ENCODE results near the gene OSBPL6. TPM values are rescaled to one million over a fixed set of nuclear protein-coding genes. Genes with fewer than 3 reads are reported as not detected.

OSBPL6 gene
- total and polyA plus RNA-seq, 2 of the 13 experiments (the other 11 are each of a cell fraction or from before 2014, with no cell fraction given), result 0.03 to 0.11 TPM

DNA sequence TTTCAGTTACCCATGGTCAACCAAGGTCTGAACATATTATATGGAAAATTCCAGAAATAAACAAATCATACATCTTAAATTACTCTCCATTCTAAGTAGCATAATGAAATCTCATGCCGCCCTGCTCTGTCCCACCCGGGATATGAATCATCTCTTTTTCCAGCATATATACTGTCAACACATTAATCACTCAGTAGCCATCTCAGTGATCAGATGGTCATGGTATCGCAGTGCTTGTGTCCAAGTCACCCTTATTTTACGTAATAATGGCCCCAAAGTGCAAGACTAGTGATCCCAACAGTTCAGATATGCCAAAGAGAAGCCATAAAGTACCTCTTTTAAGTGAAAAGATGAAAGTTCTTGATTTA is 43.8 kb downstream of the OSBPL6 start (continued):
- TF ChIP-seq ATF2 (CRISPR knock-in tag; IDR thresholded peaks at IDR 0.05) (no peak), KLF11 (CRISPR knock-in tag; IDR thresholded peaks at IDR 0.05) (no peak)
- TF ChIP-seq, protein P1, sequence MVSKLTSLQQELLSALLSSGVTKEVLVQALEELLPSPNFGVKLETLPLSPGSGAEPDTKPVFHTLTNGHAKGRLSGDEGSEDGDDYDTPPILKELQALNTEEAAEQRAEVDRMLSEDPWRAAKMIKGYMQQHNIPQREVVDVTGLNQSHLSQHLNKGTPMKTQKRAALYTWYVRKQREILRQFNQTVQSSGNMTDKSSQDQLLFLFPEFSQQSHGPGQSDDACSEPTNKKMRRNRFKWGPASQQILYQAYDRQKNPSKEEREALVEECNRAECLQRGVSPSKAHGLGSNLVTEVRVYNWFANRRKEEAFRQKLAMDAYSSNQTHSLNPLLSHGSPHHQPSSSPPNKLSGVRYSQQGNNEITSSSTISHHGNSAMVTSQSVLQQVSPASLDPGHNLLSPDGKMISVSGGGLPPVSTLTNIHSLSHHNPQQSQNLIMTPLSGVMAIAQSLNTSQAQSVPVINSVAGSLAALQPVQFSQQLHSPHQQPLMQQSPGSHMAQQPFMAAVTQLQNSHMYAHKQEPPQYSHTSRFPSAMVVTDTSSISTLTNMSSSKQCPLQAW (CRISPR knock-in tag; IDR thresholded peaks at IDR 0.05), result no peak

- H3K4me3 ChIP-seq (replicated peaks in 1 of 3; ENCODE audit: insufficient read depth in 1 of 3, low read depth in 2 of 3, low read length in 3 of 3), result no peak overlapping the region
- ATAC-seq (no peak), FAIRE-seq (no peak), DNase-seq (ENCODE audit: low spot score) (no peak)
- in situ Hi-C loops (cut with HindIII; ENCODE audit: extremely low pct_ligation_motif_present, low pct_unique_long_range_greater_than_20kb) (no loop called here), intact Hi-C loops (cut with micrococcal nuclease; ENCODE audit: unreplicated experiment) (no loop called here)
- H3K27me3 ChIP-seq (ENCODE audit: control insufficient read depth in 1 of 2, insufficient read depth in 2 of 2, low read length in 2 of 2), result no peaks in the 10 kb centered on the region
- no TSS peak for BruUV-seq (replicated peaks)
- H3K9ac ChIP-seq (ENCODE audit: insufficient read depth, low read depth, low read length), result no peak overlapping the region
- H3K79me2 ChIP-seq (ENCODE audit: insufficient read depth, low read length), result no peaks in the 10 kb centered on the region
- no peaks in the 10 kb centered on the region for H3K36me3 ChIP-seq (replicated peaks in 1 of 2; ENCODE audit: control insufficient read depth in 1 of 2, insufficient read depth in 2 of 2, low read length in 2 of 2)
- H3K4me2 ChIP-seq (ENCODE audit: low read depth, low read length), result no peak overlapping the region
- H3K27ac ChIP-seq (ENCODE audit: extremely low read length, insufficient read depth, low read length), result no peak overlapping the region
- no peak overlapping the region for H2AFZ ChIP-seq (ENCODE audit: low read length)
- H3K9me3 ChIP-seq (ENCODE audit: low read length), result no peaks in the 10 kb centered on the region
- WGBS (ENCODE audit: low lambda C conversion rate), result 22% methylated on average over 2 of the region's 2 CpGs
- no peaks in the 10 kb centered on the region for H4K20me1 ChIP-seq (ENCODE audit: insufficient read depth, low read length)
- CTCF ChIA-PET (ENCODE audit: low intra/inter-chr PET ratio, low total read pairs), result no interaction called here
- POLR2A ChIA-PET, result no interaction called here
- no peaks in the 10 kb centered on the region for H3K4me1 ChIP-seq (ENCODE audit: insufficient read depth, low read length)
- TF ChIP-seq NCOA2 (CRISPR knock-in tag; IDR thresholded peaks at IDR 0.05), result no peak
- no peak for TF ChIP-seq XBP1 (CRISPR knock-in tag; IDR thresholded peaks at IDR 0.05)
- TF ChIP-seq ZFP91 (CRISPR knock-in tag; IDR thresholded peaks at IDR 0.05; ENCODE audit: borderline replicate concordance), result no peak
- TF ChIP-seq, protein P2, sequence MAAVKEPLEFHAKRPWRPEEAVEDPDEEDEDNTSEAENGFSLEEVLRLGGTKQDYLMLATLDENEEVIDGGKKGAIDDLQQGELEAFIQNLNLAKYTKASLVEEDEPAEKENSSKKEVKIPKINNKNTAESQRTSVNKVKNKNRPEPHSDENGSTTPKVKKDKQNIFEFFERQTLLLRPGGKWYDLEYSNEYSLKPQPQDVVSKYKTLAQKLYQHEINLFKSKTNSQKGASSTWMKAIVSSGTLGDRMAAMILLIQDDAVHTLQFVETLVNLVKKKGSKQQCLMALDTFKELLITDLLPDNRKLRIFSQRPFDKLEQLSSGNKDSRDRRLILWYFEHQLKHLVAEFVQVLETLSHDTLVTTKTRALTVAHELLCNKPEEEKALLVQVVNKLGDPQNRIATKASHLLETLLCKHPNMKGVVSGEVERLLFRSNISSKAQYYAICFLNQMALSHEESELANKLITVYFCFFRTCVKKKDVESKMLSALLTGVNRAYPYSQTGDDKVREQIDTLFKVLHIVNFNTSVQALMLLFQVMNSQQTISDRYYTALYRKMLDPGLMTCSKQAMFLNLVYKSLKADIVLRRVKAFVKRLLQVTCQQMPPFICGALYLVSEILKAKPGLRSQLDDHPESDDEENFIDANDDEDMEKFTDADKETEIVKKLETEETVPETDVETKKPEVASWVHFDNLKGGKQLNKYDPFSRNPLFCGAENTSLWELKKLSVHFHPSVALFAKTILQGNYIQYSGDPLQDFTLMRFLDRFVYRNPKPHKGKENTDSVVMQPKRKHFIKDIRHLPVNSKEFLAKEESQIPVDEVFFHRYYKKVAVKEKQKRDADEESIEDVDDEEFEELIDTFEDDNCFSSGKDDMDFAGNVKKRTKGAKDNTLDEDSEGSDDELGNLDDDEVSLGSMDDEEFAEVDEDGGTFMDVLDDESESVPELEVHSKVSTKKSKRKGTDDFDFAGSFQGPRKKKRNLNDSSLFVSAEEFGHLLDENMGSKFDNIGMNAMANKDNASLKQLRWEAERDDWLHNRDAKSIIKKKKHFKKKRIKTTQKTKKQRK (IDR thresholded peaks at IDR 0.05; ENCODE audit: low read length), result no peak
- TF ChIP-seq RBM22 (optimal IDR thresholded peaks at IDR 0.05; ENCODE audit: low read length), result no peak
- TF ChIP-seq ATM (IDR thresholded peaks at IDR 0.05; ENCODE audit: borderline replicate concordance), result no peak
- TF ChIP-seq CREM (IDR thresholded peaks at IDR 0.05), result no peak
- TF ChIP-seq CREM (CRISPR knock-in tag; IDR thresholded peaks at IDR 0.05), result no peak
- no peak for TF ChIP-seq BRCA1 (CRISPR knock-in tag; IDR thresholded peaks at IDR 0.05)
- TF ChIP-seq NRL (CRISPR knock-in tag; IDR thresholded peaks at IDR 0.05; ENCODE audit: borderline replicate concordance), result no peak
- TF ChIP-seq, protein P3, sequence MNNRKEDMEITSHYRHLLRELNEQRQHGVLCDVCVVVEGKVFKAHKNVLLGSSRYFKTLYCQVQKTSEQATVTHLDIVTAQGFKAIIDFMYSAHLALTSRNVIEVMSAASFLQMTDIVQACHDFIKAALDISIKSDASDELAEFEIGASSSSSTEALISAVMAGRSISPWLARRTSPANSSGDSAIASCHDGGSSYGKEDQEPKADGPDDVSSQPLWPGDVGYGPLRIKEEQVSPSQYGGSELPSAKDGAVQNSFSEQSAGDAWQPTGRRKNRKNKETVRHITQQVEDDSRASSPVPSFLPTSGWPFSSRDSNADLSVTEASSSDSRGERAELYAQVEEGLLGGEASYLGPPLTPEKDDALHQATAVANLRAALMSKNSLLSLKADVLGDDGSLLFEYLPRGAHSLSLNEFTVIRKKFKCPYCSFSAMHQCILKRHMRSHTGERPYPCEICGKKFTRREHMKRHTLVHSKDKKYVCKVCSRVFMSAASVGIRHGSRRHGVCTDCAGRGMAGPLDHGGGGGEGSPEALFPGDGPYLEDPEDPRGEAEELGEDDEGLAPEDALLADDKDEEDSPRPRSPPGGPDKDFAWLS (CRISPR knock-in tag; IDR thresholded peaks at IDR 0.05; ENCODE audit: borderline replicate concordance), result no peak
- TF ChIP-seq NR2F2 (IDR thresholded peaks at IDR 0.05; ENCODE audit: borderline replicate concordance, low read depth), result no peak
These were observed 44.4 kb downstream of the OSBPL6 start for GRCh38 chr2:178238750-178239149.
